Left ventricle myocardium inferior (tissue), 1 donor: ENCODE results near the gene FES. TPM values are rescaled to one million over a fixed set of nuclear protein-coding genes. Genes with fewer than 3 reads are reported as not detected.

Source experiments
- DNase-seq: peaks from one replicate; pipeline ENCODE4 v3.0.0-alpha.2; 2020
- H3K27ac ChIP-seq: fragments of 200-600 bp; replicated peaks from 2 replicates; pipeline ENCODE4 v1.8.0; 2021
- H3K27me3 ChIP-seq: fragments of 200-600 bp; 2 replicates; pipeline ENCODE4 v1.8.0; 2021; ENCODE audit warnings: low read depth
- H3K36me3 ChIP-seq: fragments of 200-600 bp; 2 replicates; pipeline ENCODE4 v1.8.0; 2021
- H3K4me1 ChIP-seq: fragments of 200-600 bp; 2 replicates; pipeline ENCODE4 v1.8.0; 2021
- H3K4me3 ChIP-seq: fragments of 200-600 bp; 2 replicates; pipeline ENCODE4 v1.8.0; 2021; ENCODE audit warnings: mild to moderate bottlenecking, moderate library complexity
- H3K9me3 ChIP-seq: fragments of 200-600 bp; replicated peaks from 2 replicates; pipeline ENCODE4 v1.8.0; 2021
- CTCF ChIP-seq: fragments of 200-600 bp; IDR thresholded peaks from 2 replicates; pipeline ENCODE4 v1.8.0; 2021; ENCODE audit warnings: antibody characterized with exemption, mild to moderate bottlenecking, borderline replicate concordance
- intact Hi-C: fragments of 100-400 bp; cut with micrococcal nuclease; formaldehyde crosslinking; loops from one replicate; pipeline ENCODE4 v1.11.0; 2022
- total RNA-seq: library from RNA; stranded (reverse); fragmentation: NEBNext Ultra II Directional; extraction: Animal tissue kit (Norgen Biotek cat#: 25700); gene quantifications from one replicate; pipeline ENCODE4 v1.2.1, GENCODE V29; 2021
- donor health status: DM: no; HTN: yes; CAD: no; lungs with severe emphysema.

The FES gene
- total RNA-seq, 1 donor from 2014 or later = 11.9 TPM

GRCh38 chr15:90875549-90875981 lies 8.7 kb upstream of the FES start:
- no peak for DNase-seq
- Histone ChIP-seq H3K27ac (no peak overlapping the region), H3K4me3 (no peak overlapping the region), H3K36me3 (peaks cover 51% of the 10 kb centered on the region), H3K4me1 (peaks cover 40% of the 10 kb centered on the region), H3K27me3 (no peaks in the 10 kb centered on the region), H3K9me3 (no peaks in the 10 kb centered on the region)
- no peak for TF ChIP-seq CTCF
- intact Hi-C loops = loop anchor here (10.0 kb wide), 1 partner anchor 61 kb away; no protein-coding TSS in a partner anchor

GRCh38 chr15:90876046-90876445 lies 8.3 kb upstream of the FES start:
- Histone ChIP-seq H3K4me1 (peaks cover 35% of the 10 kb centered on the region), H3K4me3 (no peak overlapping the region), H3K27me3 (no peaks in the 10 kb centered on the region), H3K27ac (no peak overlapping the region), H3K9me3 (no peaks in the 10 kb centered on the region), H3K36me3 (peaks cover 56% of the 10 kb centered on the region)
- no peak for TF ChIP-seq CTCF
- DNase-seq = no peak
- intact Hi-C loops = loop anchor here (10.0 kb wide), 1 partner anchor 61 kb away; no protein-coding TSS in a partner anchor

GRCh38 chr15:90876512-90877170 lies 7.7 kb upstream of the FES start:
- H3K4me3 ChIP-seq = no peak overlapping the region
- H3K4me1 ChIP-seq = peaks cover 32% of the 10 kb centered on the region
- TF ChIP-seq CTCF = no peak
- H3K9me3 ChIP-seq = no peaks in the 10 kb centered on the region
- DNase-seq = no peak
- intact Hi-C loops = loop anchor here (10.0 kb wide), 1 partner anchor 62 kb away; no protein-coding TSS in a partner anchor
- no peaks in the 10 kb centered on the region for H3K27me3 ChIP-seq
- H3K36me3 ChIP-seq = peaks cover 62% of the 10 kb centered on the region
- H3K27ac ChIP-seq = no peak overlapping the region

GRCh38 chr15:90877315-90877714 lies 7.0 kb upstream of the FES start:
- no peak for TF ChIP-seq CTCF
- peaks cover 29% of the 10 kb centered on the region for H3K4me1 ChIP-seq
- no peak for DNase-seq
- no peaks in the 10 kb centered on the region for H3K27me3 ChIP-seq
- H3K4me3 ChIP-seq = no peak overlapping the region
- peaks cover 68% of the 10 kb centered on the region for H3K36me3 ChIP-seq
- H3K27ac ChIP-seq = no peak overlapping the region
- intact Hi-C loops = loop anchor here (10.0 kb wide), 1 partner anchor 63 kb away; no protein-coding TSS in a partner anchor
- no peaks in the 10 kb centered on the region for H3K9me3 ChIP-seq

GRCh38 chr15:90877996-90878395 lies 6.3 kb upstream of the FES start:
- no peak for TF ChIP-seq CTCF
- Histone ChIP-seq H3K27ac (no peak overlapping the region), H3K36me3 (peaks cover 71% of the 10 kb centered on the region), H3K4me1 (peaks cover 29% of the 10 kb centered on the region), H3K4me3 (no peak overlapping the region), H3K27me3 (no peaks in the 10 kb centered on the region), H3K9me3 (no peaks in the 10 kb centered on the region)
- intact Hi-C loops = loop anchor here (10.0 kb wide), 1 partner anchor 63 kb away; no protein-coding TSS in a partner anchor
- no peak for DNase-seq
